Mucosa of descending colon (tissue), 3 donors: Measurements from ENCODE around the gene NFIA. TPM values are rescaled to one million over a fixed set of nuclear protein-coding genes. Genes with fewer than 3 reads are reported as not detected.

Source experiments
- ATAC-seq: fragments of 200-7000 bp; cut with Tn5 transposase; one replicate; pipeline ENCODE4 v1.9.1; 2020; ENCODE audit warnings: mild to moderate bottlenecking, moderate library complexity
- DNase-seq, 3 donors: peaks; one replicate each; pipeline ENCODE4 v3.0.0-alpha.2; 2020
- H3K36me3 ChIP-seq: fragments of 200-600 bp; one replicate; pipeline ENCODE4 v1.8.0; 2021; ENCODE audit warnings: low read depth, mild to moderate bottlenecking
- H3K4me1 ChIP-seq: fragments of 200-600 bp; one replicate; pipeline ENCODE4 v1.8.0; 2021; ENCODE audit warnings: low read depth, mild to moderate bottlenecking
- H3K4me3 ChIP-seq: fragments of 200-600 bp; one replicate; pipeline ENCODE4 v1.8.0; 2021; ENCODE audit warnings: mild to moderate bottlenecking
- H3K9me3 ChIP-seq: fragments of 200-600 bp; one replicate; pipeline ENCODE4 v1.8.0; 2021; ENCODE audit warnings: mild to moderate bottlenecking
- intact Hi-C, 2 donors: fragments of 100-400 bp; cut with DNase I in 1 of 2; cut with micrococcal nuclease in 1 of 2; formaldehyde crosslinking; loops; one replicate each; pipeline versions ENCODE4 v1.11.0 to v1.11.1; 2022; cut with DNase I, micrococcal nuclease
- total RNA-seq, 3 donors: library from RNA; stranded (reverse); fragmentation: NEBNext Ultra II Directional in 2 of 3; extraction: Animal tissue kit (Norgen Biotek cat#: 25700) in 2 of 3; gene quantifications; one replicate each; pipeline versions ENCODE4 v1.2.1 to v1.2.4, GENCODE V29; 2021 to 2023
- TF ChIP-seq, protein P1 (sequence below): fragments of 200-600 bp; IDR thresholded peaks from one replicate; pipeline ENCODE4 v1.8.0; 2022; ENCODE audit warnings: antibody characterized with exemption, mild to moderate bottlenecking
- donor health status: DM: no; HTN: no; CAD: no; lungs with moderate emphysema.
- donor health status: DM: no; HTN: no; CAD: no.
- donor health status: DM: no; HTN: yes; CAD: no.

NFIA gene
- total RNA-seq, 3 donors from 2014 or later, result 46.4 to 145 (median 51.1) TPM

DNA sequence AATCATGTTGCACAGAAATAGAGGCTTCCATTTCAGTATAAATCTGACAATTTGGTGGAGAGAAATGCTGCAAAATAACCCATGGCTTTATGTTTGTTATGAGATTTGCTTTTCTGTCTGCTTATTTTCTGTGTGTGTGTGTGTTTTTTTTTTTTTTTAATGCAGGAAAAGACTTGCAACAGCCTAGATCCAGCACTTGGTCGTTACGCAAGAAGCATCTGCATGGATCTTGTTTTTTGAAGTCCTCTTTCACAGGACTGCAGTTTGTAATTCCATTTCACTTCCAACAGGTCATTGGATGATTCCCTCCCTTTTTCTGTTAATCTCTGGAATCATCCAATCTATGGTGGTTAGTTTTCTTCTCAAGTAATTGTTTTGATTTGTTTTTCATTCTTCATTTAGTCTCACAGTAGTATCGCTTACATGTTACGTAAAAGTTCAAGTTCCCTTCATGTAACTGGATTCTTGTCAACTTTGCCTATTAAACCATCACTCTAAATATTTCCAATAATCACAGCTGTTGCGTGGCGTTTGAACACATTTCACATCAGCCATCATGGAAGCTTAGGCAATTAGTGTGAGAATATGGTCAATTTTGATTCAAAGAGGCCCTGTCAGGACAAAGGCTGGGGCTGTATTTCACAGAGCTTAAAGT is 312.9 kb downstream of the NFIA start:
- H3K4me3 ChIP-seq, result no peak overlapping the region
- intact Hi-C loops, result no loop called here
- no peak for DNase-seq
- H3K9me3 ChIP-seq, result no peaks in the 10 kb centered on the region
- H3K4me1 ChIP-seq, result peaks cover 6% of the 10 kb centered on the region
- TF ChIP-seq, protein P1, sequence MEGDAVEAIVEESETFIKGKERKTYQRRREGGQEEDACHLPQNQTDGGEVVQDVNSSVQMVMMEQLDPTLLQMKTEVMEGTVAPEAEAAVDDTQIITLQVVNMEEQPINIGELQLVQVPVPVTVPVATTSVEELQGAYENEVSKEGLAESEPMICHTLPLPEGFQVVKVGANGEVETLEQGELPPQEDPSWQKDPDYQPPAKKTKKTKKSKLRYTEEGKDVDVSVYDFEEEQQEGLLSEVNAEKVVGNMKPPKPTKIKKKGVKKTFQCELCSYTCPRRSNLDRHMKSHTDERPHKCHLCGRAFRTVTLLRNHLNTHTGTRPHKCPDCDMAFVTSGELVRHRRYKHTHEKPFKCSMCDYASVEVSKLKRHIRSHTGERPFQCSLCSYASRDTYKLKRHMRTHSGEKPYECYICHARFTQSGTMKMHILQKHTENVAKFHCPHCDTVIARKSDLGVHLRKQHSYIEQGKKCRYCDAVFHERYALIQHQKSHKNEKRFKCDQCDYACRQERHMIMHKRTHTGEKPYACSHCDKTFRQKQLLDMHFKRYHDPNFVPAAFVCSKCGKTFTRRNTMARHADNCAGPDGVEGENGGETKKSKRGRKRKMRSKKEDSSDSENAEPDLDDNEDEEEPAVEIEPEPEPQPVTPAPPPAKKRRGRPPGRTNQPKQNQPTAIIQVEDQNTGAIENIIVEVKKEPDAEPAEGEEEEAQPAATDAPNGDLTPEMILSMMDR, result no peak
- no peak for ATAC-seq
- no peaks in the 10 kb centered on the region for H3K36me3 ChIP-seq

DNA sequence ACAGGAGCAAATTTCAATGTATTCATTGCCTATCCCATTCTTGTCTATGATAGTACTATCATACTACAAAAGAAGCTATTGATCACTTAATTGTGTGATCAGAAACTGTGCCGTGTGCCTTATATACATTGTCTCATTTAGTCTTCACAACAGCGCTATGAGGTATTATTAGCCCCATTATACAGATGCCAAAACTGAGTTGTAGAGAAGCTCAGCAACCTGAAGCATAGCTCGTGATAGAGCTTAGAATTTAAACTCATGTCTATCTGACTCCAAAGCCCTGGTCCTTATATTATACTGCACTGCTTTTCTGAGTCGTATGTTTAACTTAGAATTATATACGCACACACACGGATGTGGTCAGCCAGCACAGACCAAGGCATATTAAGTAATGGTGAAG is 315.1 kb downstream of the NFIA start:
- Histone ChIP-seq H3K36me3 (no peaks in the 10 kb centered on the region), H3K4me3 (no peak overlapping the region), H3K9me3 (no peaks in the 10 kb centered on the region), H3K4me1 (no peaks in the 10 kb centered on the region)
- intact Hi-C loops, result no loop called here
- ATAC-seq (no peak), DNase-seq (no peak)
- TF ChIP-seq, protein P1, result no peak

DNA sequence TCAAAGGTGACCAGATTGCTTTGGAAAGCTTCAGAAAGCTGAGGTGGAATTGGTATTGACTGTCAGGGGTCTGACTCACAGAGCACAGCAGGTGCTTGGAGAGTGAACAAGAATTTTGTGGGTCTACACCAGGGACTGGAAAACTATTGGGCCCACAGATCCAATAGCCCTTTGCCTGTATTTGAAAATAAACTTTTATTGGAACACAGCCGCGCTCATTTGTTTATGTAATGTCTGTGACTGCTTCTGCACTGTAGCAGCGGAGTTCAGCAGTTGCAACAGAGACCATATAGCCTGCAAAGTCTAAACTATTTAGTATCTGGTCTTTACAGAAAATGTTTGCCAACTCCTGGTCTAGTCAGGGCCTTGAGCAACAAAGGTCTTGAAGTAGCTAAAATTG is 315.6 kb downstream of the NFIA start:
- ATAC-seq (no peak), DNase-seq (peak in 1 of 3 donors; percentile 17)
- Histone ChIP-seq H3K9me3 (no peaks in the 10 kb centered on the region), H3K4me1 (no peaks in the 10 kb centered on the region), H3K36me3 (no peaks in the 10 kb centered on the region), H3K4me3 (no peak overlapping the region)
- TF ChIP-seq, protein P1, result no peak
- intact Hi-C loops, result no loop called here

DNA sequence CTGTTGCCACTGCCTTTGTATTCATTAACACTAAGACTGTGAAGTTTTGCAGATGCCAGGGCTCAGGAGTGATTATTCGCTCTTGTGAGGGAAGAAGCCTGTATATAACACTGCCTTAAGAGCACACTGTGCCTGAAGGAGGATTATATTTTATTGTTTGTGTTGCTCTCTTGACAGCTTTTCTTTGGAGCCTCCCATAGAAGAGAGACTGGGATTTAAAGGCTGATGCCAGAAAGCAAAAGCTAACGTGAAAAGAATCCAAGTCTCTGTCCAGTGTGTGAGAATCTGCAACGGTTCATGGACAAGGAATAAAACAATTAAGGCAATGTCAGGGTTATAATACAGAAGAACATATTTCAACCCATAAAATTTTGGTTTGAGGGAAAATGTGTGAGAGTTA is 316.8 kb downstream of the NFIA start:
- ATAC-seq, result no peak

DNA sequence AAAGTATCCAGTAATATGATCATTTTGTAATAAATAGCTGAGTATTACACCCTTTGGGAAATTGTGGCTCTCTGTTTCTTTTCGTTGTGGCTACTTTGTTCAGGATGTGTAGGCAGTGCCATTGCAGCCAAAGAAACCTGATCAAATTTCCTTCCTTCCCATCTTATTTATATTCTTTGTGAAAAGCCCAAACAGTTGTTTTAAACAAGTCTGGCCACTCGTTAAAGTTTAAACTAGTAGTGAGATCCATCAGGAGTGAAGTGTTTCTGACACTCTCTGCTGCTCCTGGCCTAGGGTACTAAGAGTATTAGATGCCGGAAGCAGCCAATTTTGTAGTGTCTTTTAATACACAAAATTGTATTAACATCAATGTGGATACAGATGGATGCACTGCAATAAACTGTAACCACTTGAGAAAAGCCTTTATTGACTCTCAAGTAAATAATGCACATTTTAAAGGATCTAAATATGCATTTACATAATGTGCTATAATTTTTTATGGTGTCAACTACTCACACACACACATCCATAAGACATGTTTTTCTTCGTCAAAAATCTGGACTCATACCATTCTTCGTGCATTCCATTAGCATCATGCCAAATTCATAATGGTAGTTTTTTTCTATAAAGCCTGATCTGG is 317.9 kb downstream of the NFIA start:
- no peak for DNase-seq
- no peak for ATAC-seq
- TF ChIP-seq, protein P1, result no peak
- Histone ChIP-seq H3K4me1 (no peaks in the 10 kb centered on the region), H3K9me3 (no peaks in the 10 kb centered on the region), H3K36me3 (no peaks in the 10 kb centered on the region), H3K4me3 (no peak overlapping the region)
- intact Hi-C loops, result no loop called here

More for the DNA sequence above, 316.8 kb downstream of the NFIA start:
- Histone ChIP-seq H3K9me3 (no peaks in the 10 kb centered on the region), H3K4me1 (no peaks in the 10 kb centered on the region), H3K4me3 (no peak overlapping the region), H3K36me3 (no peaks in the 10 kb centered on the region)
- DNase-seq, result no peak
- intact Hi-C loops, result no loop called here
- TF ChIP-seq, protein P1, result no peak
